GM18870 (cell line): ENCODE data around the gene KLHL33.
"Not testable (repeated sequence)": the region's sequence is repeated elsewhere in the genome, so short reads cannot be mapped to it uniquely, and the experiment has no call there.

Source experiments
- ATAC-seq: cut with Tn5 transposase; IDR thresholded peaks from one replicate; pipeline ENCODE4 v1.9.1; 2021; ENCODE audit warnings: moderate library complexity; ENCODE audit not compliant: unreplicated experiment

KLHL33 gene

DNA sequence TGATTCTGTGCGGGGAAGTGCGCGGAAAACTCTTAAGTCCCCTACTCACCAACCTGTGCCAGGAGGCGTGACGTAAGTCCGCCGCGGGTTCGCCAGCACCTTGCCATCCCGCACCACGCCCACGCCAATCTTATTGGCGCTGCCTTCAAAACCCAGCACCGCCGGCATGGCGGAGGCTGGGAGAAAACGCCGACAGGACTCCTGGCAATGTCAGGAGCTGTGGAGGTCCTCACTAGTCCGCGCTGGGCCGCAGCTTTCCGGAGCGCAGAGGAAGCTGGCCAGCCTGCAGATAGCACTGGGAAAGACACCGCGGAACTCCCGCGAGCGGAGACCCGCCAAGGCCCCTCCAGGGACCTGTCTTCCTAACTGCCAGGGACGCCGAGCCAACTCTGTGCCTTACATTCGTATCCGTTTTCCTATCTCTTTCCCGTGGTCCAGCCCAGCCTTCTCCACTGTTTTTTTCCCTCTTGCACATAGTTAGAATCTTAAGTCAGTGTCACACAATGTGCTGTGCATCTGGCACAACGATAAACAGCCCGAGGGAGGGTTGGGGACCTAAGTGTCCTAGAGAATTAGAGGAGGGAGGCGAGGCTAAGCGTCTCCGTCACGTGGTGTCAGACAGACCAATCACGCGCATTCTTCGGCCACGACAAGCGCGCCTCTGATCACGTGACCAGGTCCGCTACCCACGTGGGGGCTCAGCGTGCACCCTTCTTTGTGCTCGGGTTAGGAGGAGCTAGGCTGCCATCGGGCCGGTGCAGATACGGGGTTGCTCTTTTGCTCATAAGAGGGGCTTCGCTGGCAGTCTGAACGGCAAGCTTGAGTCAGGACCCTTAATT, 18.8 kb upstream of the KLHL33 start, which contains the start of the genes APEX1 and OSGEP:
Gene APEX1, plus strand, starts transcription at position 711 of the 839 bp plus-strand sequence. CDS start 420 bp downstream, outside the sequence.
Gene OSGEP, minus strand, starts transcription at position 297 of the 839 bp plus-strand sequence. Its CDS starts 129 bp downstream, at position 168.
- peak; percentile 82 for ATAC-seq

DNA sequence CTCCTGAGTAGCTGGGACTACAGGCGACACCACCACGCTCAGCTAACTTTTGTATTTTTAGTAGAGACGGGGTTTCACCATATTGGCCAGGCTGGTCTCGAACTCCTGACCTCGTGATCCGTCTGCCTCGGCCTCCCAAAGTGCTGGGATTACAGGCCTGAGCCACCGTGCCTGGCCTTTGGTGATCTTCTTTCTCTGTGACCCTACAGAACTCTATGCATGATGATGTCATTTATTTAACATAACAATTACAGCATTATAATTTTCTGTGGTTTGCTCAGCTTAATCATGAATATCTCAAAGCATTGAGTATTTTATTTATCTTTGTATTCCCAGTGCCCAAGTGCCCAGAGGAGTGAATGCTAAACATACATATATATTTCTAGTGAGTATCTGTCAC, 16.9 kb upstream of the KLHL33 start:
- not testable (repeated sequence) for ATAC-seq

DNA sequence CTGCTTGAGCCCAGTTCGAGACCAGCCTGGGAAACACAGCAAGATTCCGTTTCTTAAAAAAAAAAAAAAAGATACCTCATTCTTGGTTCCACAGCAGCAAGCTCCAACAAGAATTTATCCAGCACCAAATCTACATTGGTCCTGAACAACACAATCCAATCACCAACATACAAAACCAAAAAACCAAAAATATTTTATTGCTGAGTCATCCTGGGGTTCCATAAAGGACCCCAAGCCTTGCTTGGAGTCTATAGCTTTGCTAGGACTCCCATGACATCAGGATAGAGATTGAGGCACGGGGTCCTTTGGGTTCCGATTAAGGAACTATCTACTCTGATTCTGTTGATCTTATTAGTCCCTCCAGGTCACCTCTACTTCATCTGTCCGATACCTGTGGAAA, 10.9 kb upstream of the KLHL33 start:
- ATAC-seq = no peak

DNA sequence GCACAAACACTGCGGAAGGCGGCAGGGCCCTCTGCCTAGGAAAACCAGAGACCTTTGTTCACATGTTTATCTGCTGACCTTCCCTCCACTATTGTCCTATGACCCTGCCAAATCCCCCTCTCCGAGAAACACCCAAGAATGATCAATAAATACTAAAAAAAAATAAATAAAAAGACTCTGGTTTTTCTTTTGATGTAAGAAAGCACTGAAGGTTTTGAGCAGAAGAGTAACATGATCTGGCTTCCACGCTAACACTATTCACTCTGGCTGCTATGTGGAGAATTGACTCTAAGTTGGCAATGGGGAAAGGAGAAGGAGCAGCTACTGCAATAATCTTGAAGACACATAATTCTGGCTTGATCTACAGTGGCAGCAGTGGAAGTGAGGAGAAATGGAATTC, 7.7 kb upstream of the KLHL33 start:
- ATAC-seq = not testable (repeated sequence)

DNA sequence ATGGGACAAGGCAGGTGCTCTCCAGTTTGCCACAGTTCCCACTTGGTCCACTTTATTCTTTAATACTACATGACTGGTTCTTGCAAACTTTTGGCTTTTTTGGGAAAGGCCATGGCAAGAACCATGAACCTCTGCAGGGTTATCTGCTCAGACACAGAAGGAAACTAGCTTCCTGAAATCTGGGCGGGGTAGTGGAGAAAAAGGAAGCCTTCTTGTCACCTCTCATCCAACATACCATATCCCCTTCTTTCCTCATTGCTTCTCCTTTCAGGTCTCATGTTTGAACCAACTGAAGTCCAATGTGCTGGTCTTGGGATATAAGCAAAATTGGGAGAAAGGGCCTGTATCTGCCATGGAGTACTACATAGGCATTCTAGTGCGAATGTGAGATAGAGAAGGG, 5.5 kb upstream of the KLHL33 start:
- no peak for ATAC-seq

DNA sequence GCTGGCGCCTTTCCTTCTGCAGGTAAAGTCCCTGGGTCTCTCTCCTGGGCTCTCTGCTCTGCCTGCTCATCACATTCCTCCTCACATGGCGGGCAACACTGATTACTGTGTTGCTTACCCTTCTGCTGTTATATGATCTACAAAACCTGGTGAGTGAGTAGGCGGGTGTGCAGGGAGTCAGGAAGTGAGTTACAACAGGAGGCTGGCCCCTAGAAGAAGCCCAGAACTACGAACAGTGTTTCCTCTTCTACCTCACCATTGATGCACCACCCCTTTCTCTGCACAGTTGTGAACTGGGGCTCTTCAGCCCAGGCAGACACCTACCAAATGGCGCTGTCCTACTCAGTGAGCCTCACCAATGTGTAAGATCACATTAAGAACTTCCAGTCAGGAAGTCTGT, 4.9 kb upstream of the KLHL33 start:
- peak; percentile 71 for ATAC-seq

DNA sequence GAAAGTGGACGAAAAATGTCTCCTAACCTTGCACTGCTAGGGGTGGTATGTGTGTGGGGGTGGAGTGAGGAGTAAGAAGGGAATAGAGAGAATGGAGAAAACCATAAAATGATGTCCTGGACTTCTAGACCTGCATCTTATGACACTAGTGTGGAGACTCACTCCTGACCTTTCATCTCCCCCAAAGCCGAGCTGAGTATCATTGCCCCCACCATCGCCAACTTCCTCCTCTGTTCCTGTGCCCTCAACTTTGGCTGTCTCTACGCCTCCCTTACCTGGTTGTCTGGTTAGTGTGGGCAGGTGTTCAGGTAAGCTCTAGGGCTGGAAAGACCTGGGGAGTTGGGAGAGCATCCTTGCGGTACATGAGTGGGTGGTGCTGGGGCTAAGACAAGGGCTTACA, 4.5 kb upstream of the KLHL33 start:
- ATAC-seq = peak; percentile 11

- ATAC-seq = no peak
Measured at GRCh38 chr14:20438664-20439063, 2.7 kb upstream of the KLHL33 start.

- no peak for ATAC-seq
Measured at GRCh38 chr14:20436363-20436755, 393 bp upstream of the KLHL33 start.

DNA sequence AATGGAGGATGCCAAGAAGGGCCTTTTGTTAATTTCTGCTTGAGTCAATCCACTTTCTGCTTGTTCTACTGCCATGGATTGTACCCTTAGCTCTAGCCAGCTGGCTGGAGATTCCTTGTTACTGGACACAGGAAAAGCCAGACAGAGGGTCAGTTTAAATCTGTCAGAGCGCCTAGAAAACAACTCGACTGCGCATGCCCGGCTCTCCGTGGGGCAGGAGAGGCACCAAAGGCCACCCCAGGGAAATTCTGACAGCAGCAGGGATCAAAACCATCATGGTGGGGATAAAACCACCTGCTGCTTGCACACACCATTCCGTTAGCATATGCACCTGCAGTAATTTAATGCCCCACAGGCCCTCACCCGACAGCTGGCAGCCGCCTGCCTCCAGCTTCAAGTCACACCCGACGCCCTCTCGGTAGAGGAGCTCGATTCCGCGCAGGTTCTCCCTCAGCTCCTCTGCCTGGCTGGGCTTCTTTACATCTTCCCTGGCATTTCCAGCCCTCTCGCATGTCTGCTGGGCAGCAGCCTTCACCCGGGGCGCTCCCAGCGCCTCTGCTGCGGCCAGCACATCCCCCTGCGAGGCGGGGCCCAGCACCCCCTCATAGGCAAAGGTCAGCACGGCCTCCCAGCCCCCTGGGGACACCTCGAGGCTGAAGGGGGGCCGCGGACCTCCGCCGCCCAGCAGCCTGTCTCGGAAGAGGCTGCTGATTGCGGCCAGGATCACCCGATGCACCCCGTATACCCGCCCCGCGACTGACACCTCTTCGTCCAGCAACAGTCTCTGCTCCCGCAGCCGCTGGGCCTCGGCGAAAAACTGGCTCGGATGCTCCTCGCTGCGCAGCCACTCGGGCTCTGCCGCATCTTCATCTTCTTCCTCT, 1.0 kb downstream of the KLHL33 start:
- ATAC-seq = no peak

DNA sequence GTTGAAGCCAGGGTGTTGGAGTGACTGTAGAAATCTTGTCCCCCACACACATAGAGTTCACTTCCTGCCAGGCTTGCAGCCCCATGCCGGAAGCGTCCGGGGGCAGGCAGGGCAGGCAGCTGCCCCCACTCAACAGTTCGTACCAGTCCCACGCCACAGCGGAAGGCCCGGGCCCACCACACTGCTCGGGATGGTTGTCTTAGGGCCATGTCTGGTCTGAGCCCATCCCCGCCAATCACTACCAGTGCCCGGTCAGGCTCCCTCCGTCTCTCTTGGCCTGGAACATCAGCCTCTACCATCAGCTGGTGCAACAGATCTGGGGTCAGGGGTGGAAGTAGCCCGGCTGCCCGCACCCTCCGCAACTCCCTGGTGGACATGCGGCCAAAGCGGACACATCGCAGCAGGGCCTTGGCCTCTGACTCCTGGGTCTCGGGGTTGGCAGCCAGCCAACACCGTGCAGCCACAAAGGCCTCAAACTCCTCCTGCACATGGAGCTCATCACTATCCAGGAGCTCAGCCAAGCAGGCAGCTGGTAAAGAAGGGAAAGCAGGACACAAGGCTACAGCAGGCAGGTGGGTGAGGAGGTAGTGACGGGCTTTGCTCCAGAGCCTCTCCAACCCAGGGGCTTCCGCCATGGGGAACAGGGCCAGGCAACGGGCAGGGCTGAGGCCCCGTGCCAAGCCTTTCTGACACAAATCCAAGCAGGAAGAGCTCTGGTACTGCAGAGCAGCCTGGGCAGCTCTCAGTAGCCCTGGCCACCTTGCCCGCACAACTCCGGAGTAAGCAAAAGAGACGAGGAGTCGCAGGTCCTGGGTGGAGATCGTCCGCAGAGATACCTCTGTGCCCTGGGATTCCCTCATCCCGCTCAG, 5.9 kb downstream of the KLHL33 start:
- no peak for ATAC-seq

- no peak for ATAC-seq
Measured at GRCh38 chr14:20428802-20429201, 7.2 kb downstream of the KLHL33 start.

GRCh38 chr14:20428010-20428365, 8.0 kb downstream of the KLHL33 start:
- ATAC-seq = peak; percentile 27

DNA sequence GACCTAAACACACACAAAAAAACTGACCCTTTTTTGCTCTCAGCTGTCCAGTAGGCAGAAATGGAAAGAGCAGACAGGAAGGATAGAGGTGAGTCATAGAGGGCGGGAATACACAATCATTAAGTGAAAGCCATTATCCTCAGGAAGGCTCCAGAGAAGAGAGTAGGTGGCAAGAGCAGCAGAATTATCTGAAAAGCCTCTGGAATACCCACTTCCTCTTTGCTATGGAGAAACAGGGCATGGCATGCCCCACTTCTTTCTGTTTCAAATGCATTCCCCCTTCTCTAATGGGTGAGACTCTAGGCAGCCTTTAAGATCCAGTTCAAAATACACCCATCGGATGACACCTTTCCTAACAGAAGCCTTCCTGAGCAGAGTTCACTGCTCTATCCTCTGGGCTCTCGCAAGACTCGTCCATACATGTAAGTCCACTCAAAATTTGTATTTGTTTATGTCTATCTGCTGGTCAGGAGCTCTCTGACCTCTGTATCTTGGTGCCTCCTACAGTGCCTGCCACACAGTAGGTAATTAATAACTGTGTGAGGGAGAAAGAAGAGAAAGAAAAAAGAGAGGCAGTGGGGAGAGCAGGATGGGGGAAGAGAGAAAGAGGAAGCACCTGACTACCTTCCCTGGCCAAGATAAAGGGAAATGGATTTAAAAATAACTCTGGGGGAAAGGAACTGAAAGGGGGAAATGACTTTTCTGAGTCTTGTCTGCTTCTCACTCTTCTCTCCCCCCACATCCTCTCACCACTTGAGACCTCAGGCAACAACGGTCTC, 8.5 kb downstream of the KLHL33 start:
- peak; percentile 67 for ATAC-seq

GRCh38 chr14:20424851-20425250, 11.1 kb downstream of the KLHL33 start:
- ATAC-seq = no peak

GRCh38 chr14:20422886-20423285, 13.1 kb downstream of the KLHL33 start:
- ATAC-seq = no peak

DNA sequence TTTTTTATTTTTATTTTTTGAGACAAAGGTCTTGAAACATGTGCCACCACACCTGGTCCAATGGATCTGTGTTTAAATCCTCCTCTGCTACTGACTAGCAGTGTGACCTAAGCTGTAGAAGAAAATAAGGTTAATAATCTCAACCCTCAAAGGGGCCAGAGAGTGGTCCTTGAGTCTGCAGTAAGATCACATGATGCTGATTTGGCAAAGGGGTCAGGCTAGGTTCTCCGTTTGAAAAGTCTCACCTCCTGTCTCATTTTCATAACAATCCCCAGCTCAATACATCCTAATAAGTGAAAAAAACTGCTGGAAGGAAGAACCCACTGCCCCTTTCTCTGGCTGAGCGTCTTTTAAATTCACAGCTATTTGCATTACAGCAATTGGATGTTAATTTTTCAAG, 14.7 kb downstream of the KLHL33 start:
- ATAC-seq = no peak

GRCh38 chr14:20419419-20419818, 16.5 kb downstream of the KLHL33 start:
- ATAC-seq = no peak

GRCh38 chr14:20418501-20418909, 17.5 kb downstream of the KLHL33 start:
- ATAC-seq = no peak
